GM21717 (cell line): ENCODE measurements around the gene SQOR.

Experiments
- ATAC-seq: cut with Tn5 transposase; IDR thresholded peaks from one replicate; pipeline ENCODE4 v1.9.1; 2021; ENCODE audit warnings: mild to moderate bottlenecking, moderate library complexity; ENCODE audit not compliant: unreplicated experiment

SQOR gene

GRCh38 chr15:45704329-45705249 lies 69.8 kb downstream of the SQOR start:
- ATAC-seq, result no peak

GRCh38 chr15:45705510-45706473 lies 71.0 kb downstream of the SQOR start:
- ATAC-seq, result peak; percentile 92

- no peak for ATAC-seq
Observed at GRCh38 chr15:45710657-45711056, 75.8 kb downstream of the SQOR start.

- ATAC-seq, result no peak
Observed at GRCh38 chr15:45714590-45715488, 80.0 kb downstream of the SQOR start.

- no peak for ATAC-seq
Observed at GRCh38 chr15:45715528-45715927, 80.7 kb downstream of the SQOR start.

- ATAC-seq, result no peak
Observed at GRCh38 chr15:45719490-45719889, 84.7 kb downstream of the SQOR start.

- no peak for ATAC-seq
Observed at GRCh38 chr15:45720183-45720582, 85.4 kb downstream of the SQOR start.

GRCh38 chr15:45728641-45729040 lies 93.8 kb downstream of the SQOR start:
- ATAC-seq, result no peak

- no peak for ATAC-seq
Observed at GRCh38 chr15:45729141-45729540, 94.3 kb downstream of the SQOR start.

- ATAC-seq, result no peak
Observed at GRCh38 chr15:45731343-45731742, 96.5 kb downstream of the SQOR start.

- ATAC-seq, result no peak
Observed at GRCh38 chr15:45732662-45733061, 97.8 kb downstream of the SQOR start.

GRCh38 chr15:45734260-45734711 lies 99.5 kb downstream of the SQOR start:
- no peak for ATAC-seq
